OCI-LY7 (cell line): ENCODE data around the gene RASL11A. TPM values are rescaled to one million over a fixed set of nuclear protein-coding genes. Genes with fewer than 3 reads are reported as not detected.

Experiments used
- BruUV-seq: library from RNA; stranded (reverse); fragments of 400-500 nt; replicated peaks from 2 replicates; lab custom pipeline; 2021; lab: Mats Ljungman, UMichigan
- CTCF ChIA-PET: fragments of 300-600 bp; sonication (Branson Sonifier 250); formaldehyde crosslinking; loops from one replicate; lab custom pipeline; 2022; ENCODE audit warnings: antibody characterized with exemption; ENCODE audit not compliant: unreplicated experiment; lab: Charles Lee
- POLR2A ChIA-PET: fragments of 300-600 bp; sonication (Branson Sonifier 250); formaldehyde crosslinking; loops from one replicate; lab custom pipeline; 2022; ENCODE audit warnings: antibody characterized with exemption; lab: Charles Lee
- DNase-seq: peaks from one replicate; pipeline ENCODE4 v3.0.0-alpha.2; 2015; ENCODE audit warnings: low spot score
- H2AFZ ChIP-seq: fragments of 200-600 bp; sonication (generic), shearing (Covaris generic); 2 replicates; pipeline ENCODE4 v1.6.1; 2014; ENCODE audit warnings: mild to moderate bottlenecking, antibody characterized with exemption, low read length, moderate library complexity
- H3K27ac ChIP-seq: fragments of 200-600 bp; sonication (generic); 2 replicates; pipeline ENCODE4 v1.5.1; 2014; ENCODE audit warnings: mixed run types, low read depth, mild to moderate bottlenecking, moderate library complexity, low read length, inconsistent platforms; ENCODE audit not compliant: poor library complexity, severe bottlenecking
- H3K36me3 ChIP-seq: fragments of 200-600 bp; sonication (generic); 2 replicates; pipeline ENCODE4 v1.6.1; 2014; ENCODE audit warnings: mild to moderate bottlenecking, antibody characterized with exemption, low read length, moderate library complexity, mixed read lengths; ENCODE audit not compliant: insufficient read depth
- H3K4me1 ChIP-seq: fragments of 200-600 bp; sonication (generic); 2 replicates; pipeline ENCODE4 v1.5.1; 2014; ENCODE audit warnings: mild to moderate bottlenecking, low read length; ENCODE audit not compliant: insufficient read depth, poor library complexity, severe bottlenecking
- H3K4me2 ChIP-seq: fragments of 200-600 bp; sonication (generic); 2 replicates; pipeline ENCODE4 v1.6.1; 2014; ENCODE audit warnings: mild to moderate bottlenecking, low read length
- H3K4me3 ChIP-seq: fragments of 200-600 bp; sonication (generic); 2 replicates; pipeline ENCODE4 v1.5.1; 2014; ENCODE audit warnings: mild to moderate bottlenecking, low read depth, low read length; ENCODE audit not compliant: poor library complexity, severe bottlenecking
- H3K79me2 ChIP-seq: fragments of 200-600 bp; sonication (generic); 2 replicates; pipeline ENCODE4 v1.6.1; 2016; ENCODE audit warnings: low read depth, mild to moderate bottlenecking, low read length, moderate library complexity, mixed read lengths; ENCODE audit not compliant: insufficient read depth
- H3K9me2 ChIP-seq: fragments of 200-600 bp; sonication (generic); 2 replicates; pipeline ENCODE4 v1.6.1; 2016; ENCODE audit warnings: mild to moderate bottlenecking, low read length, mixed read lengths; ENCODE audit not compliant: insufficient read depth
- H3K9me3 ChIP-seq: fragments of 200-600 bp; sonication (generic); 2 replicates; pipeline ENCODE4 v1.6.1; 2014; ENCODE audit warnings: mild to moderate bottlenecking, mixed run types, low read length, mixed read lengths
- H4K20me1 ChIP-seq: fragments of 200-600 bp; sonication (generic); 2 replicates; pipeline ENCODE4 v1.6.1; 2014; ENCODE audit warnings: mild to moderate bottlenecking, antibody characterized with exemption, low read length, moderate library complexity, mixed read lengths; ENCODE audit not compliant: insufficient read depth
- CTCF ChIP-seq: fragments of 200-600 bp; sonication (generic); conservative IDR thresholded peaks from 2 replicates; pipeline ENCODE4 v1.5.1; 2014; ENCODE audit warnings: mild to moderate bottlenecking, antibody characterized with exemption, low read length, moderate library complexity, mixed read lengths
- EZH2phosphoT487 ChIP-seq: fragments of 200-600 bp; sonication (generic); IDR thresholded peaks from 2 replicates; pipeline ENCODE4 v1.6.1; 2018; ENCODE audit warnings: low read depth, borderline replicate concordance, mild to moderate bottlenecking, mixed run types, antibody characterized with exemption, low read length, moderate library complexity, mixed read lengths
- intact Hi-C: fragments of 100-400 bp; cut with micrococcal nuclease; formaldehyde crosslinking; loops from one replicate; pipeline ENCODE4 v1.10.0; 2022; ENCODE audit not compliant: unreplicated experiment
- total RNA-seq, 2 experiments: library from RNA; depleted of rRNA in 1 of 2; stranded (reverse); fragments of >200 nt in 1 of 2; shearing (Covaris generic) in 1 of 2; gene quantifications; 2 replicates each; pipeline ENCODE4 v1.2.3, GENCODE V29; 2014 to 2022

RASL11A gene
- total RNA-seq, 2 experiments from 2014 or later = 1.3 to 2.4 TPM

GRCh38 chr13:27251166-27252091 is 19.2 kb upstream of the RASL11A start, which contains the start of gene RPL21:
RPL21 (plus strand) TSS chr13:27251558; CDS start chr13:27253777, 2,219 bp downstream.
- Histone ChIP-seq H3K36me3 (peaks cover 50% of the 10 kb centered on the region), H2AFZ (peak within 1 kb of the TSS; percentile 47), H3K4me2 (peak within 1 kb of the TSS; percentile 89), H3K4me3 (peak within 1 kb of the TSS; percentile 99), H3K79me2 (peaks cover 63% of the 10 kb centered on the region), H3K9me2 (no peaks in the 10 kb centered on the region), H3K27ac (peak within 1 kb of the TSS; percentile 84), H4K20me1 (peaks cover 18% of the 10 kb centered on the region; the same call in 1 of the 2 replicates), H3K4me1 (peaks cover 42% of the 10 kb centered on the region), H3K9me3 (no peaks in the 10 kb centered on the region)
- TF ChIP-seq EZH2phosphoT487 (no peak), CTCF (no peak)
- TSS peak; percentile 65 for BruUV-seq
- POLR2A ChIA-PET = interaction anchor here (0.6 to 0.7 kb wide), 3 partner anchors 25 to 255 kb away, joined by 3 read pairs; no protein-coding TSS in a partner anchor
- CTCF ChIA-PET = no interaction called here
- intact Hi-C loops = loop anchor here (1.0 to 5.0 kb wide), 3 partner anchors 19 to 80 kb away; partner anchors contain the start of genes RASL11A and USP12
- peak; percentile 97 for DNase-seq

GRCh38 chr13:27252467-27252866 is 18.2 kb upstream of the RASL11A start:
- H3K79me2 ChIP-seq = peaks cover 69% of the 10 kb centered on the region
- BruUV-seq = no TSS peak
- H4K20me1 ChIP-seq = peaks cover 18% of the 10 kb centered on the region; the same call in 1 of the 2 replicates
- peak overlapping the region; percentile 99 for H3K4me3 ChIP-seq
- TF ChIP-seq EZH2phosphoT487 = no peak
- no peak for TF ChIP-seq CTCF
- H3K9me3 ChIP-seq = no peaks in the 10 kb centered on the region
- CTCF ChIA-PET = no interaction called here
- intact Hi-C loops = loop anchor here (5.0 kb wide), 1 partner anchor 55 kb away; no protein-coding TSS in a partner anchor
- H3K4me1 ChIP-seq = peaks cover 48% of the 10 kb centered on the region
- no peak for DNase-seq
- peak overlapping the region; percentile 89 for H3K4me2 ChIP-seq
- H3K9me2 ChIP-seq = no peaks in the 10 kb centered on the region
- peaks cover 60% of the 10 kb centered on the region for H3K36me3 ChIP-seq
- POLR2A ChIA-PET = interaction anchor here (1.0 kb wide), 1 partner anchor 53 kb away, joined by 4 read pairs; no protein-coding TSS in a partner anchor
- no peak overlapping the region for H2AFZ ChIP-seq
- H3K27ac ChIP-seq = peak overlapping the region; percentile 84
